ELR (cell line): ENCODE data around the gene AGPAT2.
A peak's percentile ranks its signal among the peaks of the same experiment; 100 is the strongest.
"Not testable (repeated sequence)": the region's sequence is repeated elsewhere in the genome, so short reads cannot be mapped to it uniquely, and the experiment has no call there.

ENCODE experiments used
- DNase-seq: peaks from one replicate; pipeline ENCODE4 v3.0.0-alpha.2; 2015; ENCODE audit warnings: low read depth

The AGPAT2 gene

DNA sequence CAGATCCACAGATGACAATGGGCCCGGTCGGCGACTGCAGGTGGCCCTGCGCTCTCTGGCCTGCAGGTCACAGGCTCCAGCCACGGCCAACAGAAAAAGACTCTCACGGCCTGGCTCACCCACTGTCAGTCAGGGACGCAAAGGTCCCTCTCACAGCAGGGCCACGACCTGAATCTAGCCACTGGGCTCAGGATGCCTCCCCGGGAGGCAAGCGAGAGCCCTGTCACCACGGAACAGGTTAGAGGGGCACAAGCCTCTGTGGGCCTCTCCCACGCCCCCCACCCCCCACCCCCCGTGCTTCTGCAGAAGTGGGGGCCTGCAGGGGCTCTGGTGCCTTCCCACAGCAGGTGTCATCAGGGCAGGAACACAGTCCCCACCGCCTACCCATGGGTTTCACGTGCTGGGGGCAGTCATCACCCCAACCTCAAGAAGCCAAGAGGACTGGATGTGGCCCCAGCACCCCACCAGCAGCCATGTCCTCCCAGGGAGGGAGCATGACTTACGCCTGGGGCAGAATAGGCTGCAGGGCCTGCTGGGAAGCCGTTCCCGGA, 41.8 kb downstream of the AGPAT2 start:
- DNase-seq: no peak

DNA sequence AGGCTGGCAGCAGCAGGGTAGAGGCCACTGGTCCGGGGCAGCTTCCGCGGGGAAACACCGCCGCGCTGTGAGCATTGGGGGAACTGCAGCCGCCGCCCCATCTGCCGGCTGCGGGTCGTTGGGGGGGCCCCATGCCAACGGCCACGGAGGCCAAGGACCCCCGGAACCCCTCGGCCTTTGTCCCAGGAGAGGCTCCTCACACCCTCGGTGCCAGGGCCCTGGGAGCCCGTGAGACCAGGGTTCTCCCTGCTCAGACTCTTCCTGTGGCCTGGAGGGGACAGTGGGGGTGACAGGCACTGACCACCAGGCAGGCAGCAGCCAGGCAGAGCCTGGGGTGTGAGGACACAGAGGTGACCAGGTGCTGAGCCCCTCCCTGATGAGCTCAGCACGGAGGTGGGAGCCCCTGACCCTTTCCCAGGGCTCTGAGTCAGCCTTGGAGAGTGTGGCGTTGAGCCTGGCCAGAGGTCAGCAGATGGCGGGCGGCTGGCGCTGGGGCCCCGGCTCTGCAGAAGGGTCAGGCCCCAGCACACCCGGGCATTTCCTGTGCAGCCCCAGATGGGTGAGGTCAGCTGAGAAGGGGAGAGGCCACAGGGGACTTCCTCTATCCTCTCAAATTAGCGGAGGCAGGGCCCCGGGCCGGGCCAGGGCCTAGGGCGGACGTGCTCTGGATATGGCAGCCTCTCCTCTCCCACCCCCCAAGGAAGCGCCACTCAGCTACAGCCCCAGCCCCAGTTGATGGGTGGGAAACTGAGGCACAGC, 42.5 kb downstream of the AGPAT2 start:
- peak; percentile 46 for DNase-seq

DNA sequence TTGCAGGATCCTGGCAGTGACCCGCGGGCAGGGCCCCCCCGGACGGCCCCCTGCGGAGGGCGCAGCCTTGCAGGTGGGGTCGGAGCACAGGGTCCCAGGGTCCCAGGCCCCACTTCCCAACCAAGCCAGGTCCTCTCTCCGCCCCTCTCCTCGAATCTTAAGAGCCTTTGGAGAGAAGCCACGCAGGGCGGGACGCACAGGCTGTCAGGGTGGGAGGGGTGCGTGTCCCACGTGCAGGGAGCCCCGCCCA, 43.0 kb downstream of the AGPAT2 start:
- DNase-seq: peak; percentile 69

DNA sequence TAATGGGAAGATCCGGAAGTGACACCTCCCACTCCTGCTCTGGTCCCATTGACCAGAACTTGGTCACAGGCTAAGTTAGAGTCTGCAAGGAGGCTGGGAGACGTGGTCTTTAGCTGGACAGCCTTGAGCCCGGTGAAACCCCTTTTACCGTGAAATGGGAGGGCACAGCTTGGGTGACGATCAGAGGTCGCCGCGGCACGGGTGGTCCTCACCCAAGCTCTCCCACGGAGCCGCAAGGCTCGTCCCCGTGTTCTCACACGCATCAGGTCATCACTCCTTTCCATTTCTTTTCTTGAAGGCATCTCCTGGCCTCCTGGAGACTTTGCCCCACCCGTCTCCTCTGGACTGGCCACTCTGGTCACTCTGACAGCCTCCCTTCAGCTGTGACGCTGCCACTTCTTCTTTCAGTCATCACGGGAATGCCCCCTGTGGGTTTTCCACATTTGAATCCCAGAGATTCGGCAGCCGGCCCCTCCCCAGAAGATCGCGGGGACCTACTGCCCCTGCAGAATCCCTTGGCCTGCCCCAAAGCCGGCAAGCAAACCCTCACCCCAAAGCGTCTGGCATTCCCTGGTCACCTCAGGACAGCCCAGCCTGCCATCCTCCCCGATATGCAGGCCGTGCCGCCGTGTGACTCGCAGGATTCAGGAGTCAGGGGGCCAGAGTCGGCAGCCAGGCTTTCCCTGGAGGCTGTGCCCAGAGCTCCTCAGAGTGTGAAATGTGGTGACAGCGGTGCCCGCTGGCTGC, 43.5 kb downstream of the AGPAT2 start:
- DNase-seq: no peak

DNA sequence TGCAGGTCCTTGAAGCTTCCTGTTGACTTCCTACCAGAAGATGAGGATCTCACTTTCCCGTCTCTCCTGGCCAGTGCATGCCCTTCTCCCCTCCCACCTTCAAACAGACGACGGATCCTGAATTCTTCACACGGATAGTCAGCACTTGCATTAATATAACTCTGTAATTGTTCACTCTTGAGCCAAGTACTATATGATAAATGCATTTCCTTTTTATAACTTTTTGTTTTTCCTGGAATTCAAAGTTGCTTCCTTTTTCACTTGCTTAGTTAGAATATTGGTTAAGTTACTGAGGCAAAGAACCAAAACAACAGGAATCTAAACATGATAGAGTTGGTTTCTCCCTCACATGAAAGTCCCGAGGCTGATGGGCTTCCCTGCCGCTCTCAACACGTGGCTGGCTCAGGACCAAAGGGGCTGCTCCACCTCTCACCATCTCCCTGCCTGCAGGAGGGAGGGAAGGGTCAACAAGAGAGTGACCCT, 44.8 kb downstream of the AGPAT2 start:
- no peak for DNase-seq

DNA sequence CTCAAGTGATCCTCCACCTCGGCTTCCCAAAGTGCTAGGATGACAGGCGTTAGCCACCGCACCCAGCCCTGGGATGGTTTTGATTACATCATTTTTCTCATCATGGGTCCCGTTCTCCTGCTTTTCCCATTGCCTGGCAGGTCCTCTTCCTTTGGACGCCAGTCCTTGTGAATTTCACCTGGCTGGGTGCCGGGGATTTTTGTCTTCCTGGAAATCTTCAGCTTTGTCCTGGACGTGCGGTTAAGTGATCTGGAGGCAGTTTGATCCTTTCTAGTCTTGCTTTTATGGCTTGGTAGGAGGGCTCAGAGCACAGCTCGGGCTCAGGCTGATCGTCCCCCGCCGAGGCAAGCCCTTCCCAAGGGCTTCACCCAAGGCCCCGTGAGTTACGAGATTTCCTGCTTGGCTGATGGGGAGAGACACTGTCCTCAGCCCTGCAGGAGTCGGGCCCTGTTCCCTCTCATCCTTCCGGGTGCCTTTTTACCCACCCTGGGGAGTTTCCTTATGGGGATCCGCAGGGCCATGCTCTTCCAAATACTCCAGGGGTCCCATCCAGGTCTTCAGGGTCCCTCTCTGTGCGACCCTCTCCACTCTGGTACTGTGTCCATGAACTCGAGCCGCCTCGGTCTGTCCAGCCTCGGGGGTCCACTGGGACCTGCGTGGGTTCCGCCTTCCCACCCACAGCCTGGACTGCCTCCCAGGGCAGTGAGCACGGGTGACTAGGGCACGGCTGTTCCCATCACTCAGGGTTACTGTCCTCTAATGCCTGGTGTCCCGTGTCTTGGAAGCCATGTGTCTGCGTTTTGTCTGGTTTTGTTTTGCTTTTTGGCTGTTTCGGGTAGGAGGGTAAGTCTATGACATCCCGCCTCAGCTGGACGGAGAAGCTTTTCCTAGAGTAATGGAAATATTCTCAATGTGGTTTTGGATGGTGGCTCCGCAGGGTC, 46.8 kb downstream of the AGPAT2 start:
- DNase-seq: no peak

DNA sequence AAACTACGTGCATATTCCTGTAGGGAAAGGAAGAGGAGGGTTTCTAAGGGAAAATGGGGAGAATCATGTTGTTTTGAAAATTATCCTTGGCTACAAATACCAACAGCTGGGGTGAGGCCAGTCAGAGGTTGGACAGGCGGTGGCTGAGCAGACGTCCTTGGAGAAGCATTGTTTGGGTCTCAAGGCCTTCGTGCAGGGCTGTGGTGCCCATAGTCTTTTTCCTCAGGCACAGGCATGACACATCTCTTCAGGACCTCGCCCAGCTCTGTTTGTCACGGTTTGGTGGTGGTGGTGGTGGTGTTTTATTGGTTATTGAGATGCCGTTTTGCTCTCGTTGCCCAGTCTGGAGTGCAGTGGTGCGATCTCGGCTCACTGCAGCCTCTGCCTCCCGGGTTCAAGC, 52.4 kb downstream of the AGPAT2 start:
- peak; percentile 71 for DNase-seq

DNA sequence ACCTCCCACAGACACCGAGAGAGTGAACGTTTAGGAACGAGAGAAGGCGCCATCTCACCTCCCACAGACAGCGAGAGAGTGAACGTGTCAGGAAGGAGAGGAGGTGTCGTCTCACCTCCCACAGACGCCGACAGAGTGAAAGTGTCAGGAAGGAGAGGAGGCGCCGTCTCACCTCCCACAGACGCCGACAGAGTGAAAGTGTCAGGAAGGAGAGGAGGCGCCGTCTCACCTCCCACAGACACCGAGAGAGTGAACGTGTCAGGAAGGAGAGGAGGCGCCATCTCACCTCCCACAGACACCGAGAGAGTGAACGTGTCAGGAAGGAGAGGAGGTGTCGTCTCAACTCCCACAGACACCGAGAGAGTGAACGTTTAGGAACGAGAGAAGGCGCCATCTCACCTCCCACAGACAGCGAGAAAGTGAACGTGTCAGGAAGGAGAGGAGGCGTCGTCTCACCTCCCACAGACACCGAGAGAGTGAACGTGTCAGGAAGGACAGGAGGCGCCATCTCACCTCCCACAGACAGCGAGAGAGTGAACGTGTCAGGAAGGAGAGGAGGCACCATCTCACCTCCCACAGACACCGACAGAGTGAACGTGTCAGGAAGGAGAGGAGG, 54.7 kb downstream of the AGPAT2 start:
- DNase-seq: not testable (repeated sequence)

DNA sequence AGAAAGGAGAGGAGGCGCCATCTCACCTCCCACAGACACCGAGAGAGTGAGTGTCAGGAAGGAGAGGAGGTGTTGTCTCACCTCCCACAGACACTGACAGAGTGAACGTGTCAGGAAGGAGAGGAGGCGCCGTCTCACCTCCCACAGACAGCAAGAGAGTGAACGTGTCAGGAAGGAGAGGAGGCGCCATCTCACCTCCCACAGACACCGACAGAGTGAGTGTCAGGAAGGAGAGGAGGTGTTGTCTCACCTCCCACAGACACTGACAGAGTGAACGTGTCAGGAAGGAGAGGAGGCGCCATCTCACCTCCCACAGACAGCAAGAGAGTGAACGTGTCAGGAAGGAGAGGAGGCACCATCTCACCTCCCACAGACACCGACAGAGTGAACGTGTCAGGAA, 55.2 kb downstream of the AGPAT2 start:
- not testable (repeated sequence) for DNase-seq

DNA sequence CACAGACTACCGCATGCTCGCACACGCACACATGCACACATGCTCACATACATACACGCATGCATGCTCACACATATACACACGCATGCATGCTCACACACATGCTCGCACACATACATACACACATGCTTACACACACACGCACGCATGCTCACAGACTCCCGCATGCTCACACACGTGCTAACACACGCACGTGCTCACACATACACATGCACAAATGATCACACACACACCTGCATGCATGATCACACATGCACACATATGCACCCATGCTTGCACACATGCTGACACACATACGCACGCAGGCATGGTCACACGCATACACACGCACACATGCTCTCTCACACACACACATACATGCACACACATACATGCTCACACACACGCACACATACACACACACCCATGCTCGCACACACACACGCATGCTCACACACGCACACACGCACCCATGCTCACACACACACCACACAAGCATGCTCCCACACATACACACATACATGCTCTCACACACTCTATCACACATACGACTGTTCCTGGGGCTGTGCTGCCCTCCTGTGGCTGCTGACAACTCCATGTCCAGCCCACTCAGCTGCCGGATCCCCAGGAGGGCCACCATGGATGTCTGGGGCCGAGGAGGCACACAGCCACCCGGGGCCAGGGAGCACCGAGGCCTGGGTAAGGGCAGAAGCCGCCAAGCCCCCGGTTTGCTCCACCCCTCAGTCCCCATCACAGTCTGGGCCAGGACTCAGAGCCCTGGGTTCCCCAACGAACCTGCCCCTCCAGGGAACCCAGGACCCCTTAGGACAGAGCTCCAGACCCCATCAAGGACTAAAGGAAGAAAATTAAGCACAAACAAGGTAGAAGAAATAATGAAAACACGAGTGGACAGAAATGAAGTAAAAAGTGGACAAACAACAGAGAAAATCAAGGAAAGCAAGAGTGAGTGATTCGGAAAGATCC, 55.9 kb downstream of the AGPAT2 start:
- peak; percentile 82 for DNase-seq

DNA sequence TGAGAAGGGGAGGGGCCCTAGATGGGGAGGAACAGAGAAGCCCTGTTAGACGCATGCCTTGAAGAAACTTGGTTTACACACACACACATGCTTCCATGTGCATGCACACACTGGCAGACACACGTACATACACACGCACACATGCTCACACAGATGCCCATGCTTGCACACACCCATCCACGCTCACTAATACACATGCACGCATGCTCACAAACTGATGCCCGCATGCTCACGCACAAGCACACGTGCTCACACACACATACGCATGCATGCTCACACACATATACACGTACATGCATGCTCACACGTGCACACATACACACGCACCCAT, 56.6 kb downstream of the AGPAT2 start:
- DNase-seq: no peak

DNA sequence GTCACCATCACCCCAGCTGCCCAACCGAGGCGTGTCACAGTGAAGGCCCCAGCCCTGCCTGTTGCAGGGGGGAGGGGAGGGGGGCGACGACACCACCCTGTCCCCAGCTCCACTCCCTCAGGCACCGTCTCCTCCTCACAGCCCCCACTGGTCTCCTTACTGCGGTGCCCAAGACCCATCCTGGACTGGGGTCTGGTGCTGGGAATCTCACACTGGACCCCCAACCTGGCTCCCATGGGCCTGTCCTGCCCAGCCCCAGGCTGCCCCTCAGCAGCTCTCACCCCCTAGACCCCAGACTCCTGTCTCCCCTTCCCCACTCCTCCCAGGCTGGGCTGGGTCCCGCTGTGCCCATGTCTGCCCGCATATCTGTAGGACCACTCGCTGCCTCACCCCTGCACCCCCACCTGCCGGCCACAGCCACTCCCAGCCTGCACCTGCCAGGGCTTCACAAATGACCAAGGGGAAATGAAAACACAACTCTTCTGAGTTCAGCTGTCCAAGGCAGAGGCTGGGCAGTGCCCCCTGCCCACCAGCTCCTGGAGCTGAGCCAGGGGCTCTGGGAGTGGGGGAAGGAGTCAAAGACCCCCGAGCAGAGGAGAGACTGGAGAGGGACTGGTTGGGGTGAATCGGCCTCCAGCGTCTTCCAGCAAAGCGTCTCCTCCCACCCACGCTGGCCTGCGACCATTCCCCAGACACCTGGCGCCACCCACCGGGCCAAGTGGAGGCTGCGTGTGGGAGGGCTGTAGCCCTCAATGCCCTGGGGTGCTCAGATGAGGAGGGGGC, 57.2 kb downstream of the AGPAT2 start:
- peak; percentile 56 for DNase-seq

DNA sequence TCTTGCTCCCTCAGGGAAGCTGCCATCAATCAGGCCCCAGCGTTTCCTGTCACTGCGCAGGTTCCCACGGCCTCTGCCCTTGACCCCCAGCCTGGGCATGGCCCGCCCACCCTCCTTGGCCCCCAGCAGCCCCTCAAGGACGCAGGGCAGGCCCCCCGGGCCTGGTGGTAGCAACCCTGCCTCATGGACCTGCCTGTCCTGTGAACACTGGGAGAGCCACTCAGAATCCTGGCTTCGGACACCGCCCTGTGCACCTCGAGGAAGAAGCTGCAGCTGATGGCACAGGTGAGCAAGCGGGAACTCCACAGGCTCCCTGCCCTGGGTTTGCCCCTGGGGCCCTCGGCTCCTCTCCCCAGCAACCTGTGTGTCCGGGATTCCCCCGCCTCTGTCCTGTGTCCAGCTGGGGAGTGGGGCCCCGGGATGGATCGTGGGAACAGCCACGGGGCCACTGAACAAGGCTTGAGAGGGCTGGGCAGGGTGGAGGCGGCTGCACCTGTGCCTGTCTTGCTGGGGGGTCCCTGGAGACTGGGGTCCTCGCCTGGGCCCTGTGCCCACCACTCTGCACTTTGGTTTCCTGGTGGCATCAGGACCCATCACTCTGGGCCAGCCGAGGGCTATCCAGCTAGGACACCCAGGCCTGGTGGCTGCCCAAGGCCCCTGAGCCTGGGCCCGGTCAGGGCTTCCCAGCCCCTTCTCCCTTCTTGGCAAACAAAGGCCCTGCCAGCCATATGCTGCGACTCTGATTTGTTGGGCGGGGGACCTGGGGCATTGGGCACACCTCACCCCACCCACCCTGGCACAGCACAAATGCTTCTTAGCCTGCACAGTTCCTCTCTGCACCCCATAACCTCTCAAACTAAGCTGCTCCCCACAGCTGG, 58.0 kb downstream of the AGPAT2 start:
- DNase-seq: no peak

DNA sequence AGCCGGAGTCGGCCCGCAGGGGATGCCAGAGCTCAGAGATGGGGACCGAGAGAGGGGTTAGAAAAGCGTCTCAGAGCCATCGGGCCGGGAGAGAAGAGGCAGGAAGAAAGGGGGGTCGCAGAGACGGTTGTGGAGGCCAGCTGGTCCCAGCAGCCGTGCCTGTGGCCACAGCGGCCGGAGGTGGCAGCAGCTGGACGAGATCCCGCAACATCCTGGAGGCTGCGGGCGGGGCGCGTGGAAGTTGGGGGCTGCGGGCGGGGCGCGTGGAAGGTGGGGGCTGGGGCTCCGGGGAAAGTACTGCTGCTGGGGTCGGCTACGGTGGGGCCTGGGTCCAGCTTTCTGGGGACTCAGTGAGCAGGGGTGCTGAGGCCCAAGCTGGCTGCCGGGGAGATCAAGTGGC, 59.0 kb downstream of the AGPAT2 start:
- no peak for DNase-seq

DNA sequence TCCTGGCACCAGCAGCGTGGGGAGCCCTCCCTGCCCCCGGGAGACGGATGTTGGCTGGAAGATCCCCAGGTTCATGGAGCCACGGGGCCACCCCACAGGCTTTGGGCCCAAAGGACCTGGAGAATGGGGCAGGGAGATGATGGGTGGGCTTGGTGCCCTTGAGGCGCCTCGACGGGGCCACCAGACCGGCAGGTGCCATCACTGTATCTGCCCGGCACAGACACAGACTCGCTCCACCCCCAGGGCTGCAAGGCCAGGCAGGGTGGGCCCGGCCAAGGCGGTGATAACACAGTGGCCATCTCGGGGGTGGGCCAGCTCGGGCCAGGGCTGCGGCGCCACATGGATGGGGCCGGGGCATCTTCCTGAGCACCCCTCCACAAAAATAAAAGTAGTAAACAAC, 59.6 kb downstream of the AGPAT2 start:
- DNase-seq: no peak

DNA sequence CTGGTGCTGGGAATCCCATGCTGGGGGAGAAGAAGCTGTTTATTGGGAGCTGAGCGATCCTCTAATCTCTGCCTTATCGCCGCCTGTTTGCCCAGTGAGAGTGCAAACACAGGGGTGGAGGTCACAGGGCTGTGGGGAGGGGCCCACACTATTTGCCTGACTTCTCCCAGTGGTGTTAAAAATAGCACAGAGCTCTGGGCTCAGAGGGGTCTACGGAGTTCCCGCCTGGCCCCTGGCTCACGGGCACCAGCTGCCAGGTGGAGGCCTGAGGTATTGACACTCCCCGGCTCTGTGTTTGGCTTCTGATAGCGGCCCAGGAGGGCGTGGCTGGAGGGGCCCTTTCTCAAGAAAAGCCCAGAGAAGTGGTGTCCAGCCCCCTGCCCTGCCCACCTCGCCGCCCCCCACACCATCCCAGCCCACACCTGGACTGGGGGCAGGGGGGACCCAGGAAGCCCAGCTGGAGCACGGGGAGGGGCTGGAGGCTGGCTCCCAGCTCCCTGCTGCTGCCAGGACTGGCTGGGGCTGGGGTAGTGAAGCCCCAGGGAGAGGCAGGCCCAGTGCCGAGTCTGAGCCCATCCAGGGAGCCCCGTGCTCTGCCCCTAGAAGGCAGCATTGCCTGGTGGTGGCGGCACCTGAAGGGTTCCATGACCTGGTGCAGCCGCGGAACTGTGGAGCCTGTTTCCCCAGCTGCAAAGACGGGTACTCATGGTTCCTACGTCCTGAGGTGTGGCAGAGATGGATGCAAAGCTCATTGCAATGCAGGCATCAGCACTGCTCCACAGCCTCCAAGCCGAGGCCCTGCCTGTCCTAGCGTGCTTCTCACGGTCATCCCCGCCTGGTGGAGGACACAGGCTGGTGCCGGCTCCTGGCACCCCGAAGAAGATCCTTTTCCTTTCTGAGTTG, 60.3 kb downstream of the AGPAT2 start:
- DNase-seq: no peak

DNA sequence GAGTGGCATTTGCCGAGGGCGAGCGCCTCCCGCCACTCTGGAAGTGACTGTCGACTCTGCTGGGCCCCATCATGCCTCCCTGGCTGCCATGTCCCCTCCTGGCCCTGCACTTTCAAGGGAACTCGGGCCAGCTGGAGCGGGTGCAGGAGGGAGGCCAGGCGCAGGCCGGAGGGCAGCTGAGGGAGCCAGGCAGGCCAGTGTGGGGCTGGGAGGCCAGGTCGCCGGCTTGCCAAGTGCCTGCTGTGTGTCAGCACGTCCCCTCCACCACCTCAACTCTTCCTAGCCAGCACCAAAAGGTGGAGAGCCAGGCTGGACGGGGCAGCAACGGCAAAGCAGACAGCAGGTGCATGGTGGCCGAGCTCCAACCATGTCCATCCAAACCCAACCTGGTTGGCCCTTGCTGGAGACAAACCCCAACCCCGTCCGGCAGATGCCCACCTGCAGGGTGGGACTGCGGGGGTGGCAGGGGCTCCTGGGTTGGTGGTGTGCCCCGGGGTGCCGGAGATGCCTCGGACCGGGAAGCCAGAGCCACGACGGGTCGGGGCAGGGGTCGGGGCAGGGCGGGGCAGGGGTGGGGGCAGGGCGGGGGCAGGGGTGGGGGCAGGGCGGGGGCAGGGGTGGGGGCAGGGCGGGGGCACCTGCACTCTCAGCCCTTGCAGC, 61.1 kb downstream of the AGPAT2 start:
- DNase-seq: no peak
